Stimulated activated CD8-positive, alpha-beta memory T cell treated with anti-CD3 and anti-CD28 coated beads, Interleukin-7, amount 100 ng/mL, for 1 hour (primary cell): ENCODE results near the gene SIX5.
"Not testable (repeated sequence)": the region's sequence is repeated elsewhere in the genome, so short reads cannot be mapped to it uniquely, and the experiment has no call there.

ENCODE experiments used
- DNase-seq, 2 donors: peaks; one replicate each; pipeline ENCODE4 v3.0.0-alpha.2; 2020; ENCODE audit warnings: low read depth in 2 of 2

Gene SIX5

GRCh38 chr19:45768984-45769782 lies at the start of gene SIX5:
Gene SIX5 (minus strand): TSS chr19:45769252. CDS start chr19:45768844, 408 bp downstream.
- DNase-seq: peak; percentile 82 to 86

GRCh38 chr19:45817725-45818301 lies 48.8 kb upstream of the SIX5 start:
- no peak for DNase-seq

GRCh38 chr19:45817010-45817724 lies 48.1 kb upstream of the SIX5 start:
- DNase-seq: peak; percentile 88 to 96

GRCh38 chr19:45816236-45817009 lies 47.4 kb upstream of the SIX5 start:
- DNase-seq: no peak

- DNase-seq: no peak
These were observed 46.6 kb upstream of the SIX5 start for GRCh38 chr19:45815481-45816216.

GRCh38 chr19:45814851-45815480 lies 45.9 kb upstream of the SIX5 start, which contains the start of gene RSPH6A:
Gene RSPH6A (minus strand): TSS chr19:45815308. CDS start chr19:45815176, 132 bp downstream.
- no peak for DNase-seq

- no peak for DNase-seq
These were observed 45.2 kb upstream of the SIX5 start for GRCh38 chr19:45814166-45814780.

- DNase-seq: no peak
These were observed 43.2 kb upstream of the SIX5 start for GRCh38 chr19:45812297-45812696.

GRCh38 chr19:45809643-45810159 lies 40.6 kb upstream of the SIX5 start:
- DNase-seq: no peak

- DNase-seq: no peak
These were observed 36.7 kb upstream of the SIX5 start for GRCh38 chr19:45805719-45806118.

GRCh38 chr19:45804959-45805230 lies 35.8 kb upstream of the SIX5 start:
- no peak for DNase-seq

- DNase-seq: no peak
These were observed 35.3 kb upstream of the SIX5 start for GRCh38 chr19:45804140-45804958.

GRCh38 chr19:45801603-45802175 lies 32.6 kb upstream of the SIX5 start:
- no peak for DNase-seq

- no peak for DNase-seq
These were observed 31.1 kb upstream of the SIX5 start for GRCh38 chr19:45800070-45800553.

- DNase-seq: not testable (repeated sequence)
These were observed 30.5 kb upstream of the SIX5 start for GRCh38 chr19:45799541-45799940.

GRCh38 chr19:45798995-45799517 lies 30.0 kb upstream of the SIX5 start:
- peak; percentile 31 to 52 for DNase-seq

GRCh38 chr19:45794627-45795026 lies 25.6 kb upstream of the SIX5 start:
- DNase-seq: no peak

GRCh38 chr19:45793876-45794275 lies 24.8 kb upstream of the SIX5 start:
- DNase-seq: no peak

GRCh38 chr19:45793178-45793564 lies 24.1 kb upstream of the SIX5 start:
- no peak for DNase-seq
